ENCODE measurements around the gene ADRA2C. TPM values are rescaled to one million over a fixed set of nuclear protein-coding genes. Genes with fewer than 3 reads are reported as not detected.

Gene ADRA2C
- total RNA-seq, 1 experiment from 2014 or later: 28.1 TPM

- RAD21 ChIA-PET (ENCODE audit: low non-redundant PET in 1 of 2, low total read pairs in 2 of 2, uncharacterized antibody in 2 of 2, unreplicated experiment in 2 of 2): no interaction called here
- Histone ChIP-seq H3K79me2 (ENCODE audit: insufficient read depth, low read length) (no peaks in the 10 kb centered on the region), H2AFZ (ENCODE audit: low read depth, low read length, poor library complexity, severe bottlenecking) (no peak overlapping the region), H3K27me3 (ENCODE audit: insufficient read depth, low read length) (no peaks in the 10 kb centered on the region), H3K4me3 (replicated peaks in 1 of 2; ENCODE audit: low read depth in 1 of 2, low read length in 2 of 2) (no peak overlapping the region), H3K9ac (ENCODE audit: low read length) (no peak overlapping the region), H3K4me1 (ENCODE audit: control insufficient read depth in 1 of 2, insufficient read depth in 2 of 2, low read length in 2 of 2) (peaks cover 2 to 5% of the 10 kb centered on the region in 2 experiments; a peak in 1 of 4 replicates), H3K4me2 (ENCODE audit: low read length) (no peak overlapping the region), H3K36me3 (ENCODE audit: control insufficient read depth in 1 of 2, insufficient read depth in 2 of 2, low read length in 2 of 2) (no peaks in the 10 kb centered on the region), H3K27ac (ENCODE audit: low read depth, low read length) (no peak overlapping the region), H3K9me2 (ENCODE audit: insufficient read depth) (no peaks in the 10 kb centered on the region), H4K20me1 (ENCODE audit: insufficient read depth) (no peaks in the 10 kb centered on the region), H3K9me3 (ENCODE audit: control insufficient read depth in 1 of 2, insufficient read depth in 1 of 2, low read depth in 1 of 2, low read length in 2 of 2) (no peaks in the 10 kb centered on the region)
- DNase-seq (ENCODE audit: low read depth, low spot score) (no peak), ATAC-seq (no peak)
- intact Hi-C loops (cut with micrococcal nuclease): no loop called here
- POLR2A ChIA-PET: no interaction called here
- CTCF ChIA-PET: no interaction called here
- TF ChIP-seq MAX (IDR thresholded peaks at IDR 0.05) (no peak), YY1 (IDR thresholded peaks at IDR 0.05; ENCODE audit: extremely low read depth, insufficient replicate concordance, low read depth, low read length) (no peak), POLR2A (IDR thresholded peaks at IDR 0.05; ENCODE audit: borderline replicate concordance, extremely low read depth, insufficient read depth, insufficient read length) (no peak), SP1 (IDR thresholded peaks at IDR 0.05; ENCODE audit: low read depth) (no peak)
- BruUV-seq (replicated peaks): no TSS peak
These were observed 5.1 kb downstream of the ADRA2C start for GRCh38 chr4:3771164-3771809.

- TF ChIP-seq YY1 (IDR thresholded peaks at IDR 0.05; ENCODE audit: extremely low read depth, insufficient replicate concordance, low read depth, low read length) (no peak), SP1 (IDR thresholded peaks at IDR 0.05; ENCODE audit: low read depth) (no peak), JUND (IDR thresholded peaks at IDR 0.05) (no peak), CBX3 (IDR thresholded peaks at IDR 0.05; ENCODE audit: low read depth) (no peak), ZBTB33 (IDR thresholded peaks at IDR 0.05; ENCODE audit: extremely low read depth, insufficient replicate concordance, low read length) (no peak)
- Histone ChIP-seq H3K9me3 (ENCODE audit: control insufficient read depth in 1 of 2, insufficient read depth in 1 of 2, low read depth in 1 of 2, low read length in 2 of 2) (no peaks in the 10 kb centered on the region), H3K9me2 (ENCODE audit: insufficient read depth) (no peaks in the 10 kb centered on the region), H4K20me1 (ENCODE audit: insufficient read depth) (no peaks in the 10 kb centered on the region), H3K4me1 (ENCODE audit: control insufficient read depth in 1 of 2, insufficient read depth in 2 of 2, low read length in 2 of 2) (peaks cover under 1% of the 10 kb centered on the region in 2 experiments; a peak in 1 of 4 replicates), H3K27ac (ENCODE audit: low read depth, low read length) (no peak overlapping the region), H3K4me2 (ENCODE audit: low read length) (no peak overlapping the region), H3K9ac (ENCODE audit: low read length) (no peak overlapping the region), H3K79me2 (ENCODE audit: insufficient read depth, low read length) (no peaks in the 10 kb centered on the region), H3K36me3 (ENCODE audit: control insufficient read depth in 1 of 2, insufficient read depth in 2 of 2, low read length in 2 of 2) (no peaks in the 10 kb centered on the region), H3K4me3 (replicated peaks in 1 of 2; ENCODE audit: low read depth in 1 of 2, low read length in 2 of 2) (no peak overlapping the region), H2AFZ (ENCODE audit: low read depth, low read length, poor library complexity, severe bottlenecking) (no peak overlapping the region), H3K27me3 (ENCODE audit: insufficient read depth, low read length) (no peaks in the 10 kb centered on the region)
- no TSS peak for BruUV-seq (replicated peaks)
- intact Hi-C loops (cut with micrococcal nuclease): no loop called here
- ATAC-seq: no peak
- no peak for DNase-seq (ENCODE audit: low read depth, low spot score)
- ChIA-PET POLR2A (no interaction called here), CTCF (no interaction called here), RAD21 (ENCODE audit: low non-redundant PET in 1 of 2, low total read pairs in 2 of 2, uncharacterized antibody in 2 of 2, unreplicated experiment in 2 of 2) (no interaction called here)
These were observed 5.8 kb downstream of the ADRA2C start for GRCh38 chr4:3771939-3772495.

Measured in HCT116 (cell line).